Natural killer cell (primary cell): ENCODE data around the gene MPPED1. TPM values are rescaled to one million over a fixed set of nuclear protein-coding genes. Genes with fewer than 3 reads are reported as not detected.

Experiments used
- ATAC-seq, 3 donors: fragments of 150-1000 bp in 2 of 3; fragments of 200-7000 bp in 1 of 3; cut with Tn5 transposase; 1 replicate in 1 of 3; 2 replicates in 2 of 3; pipeline ENCODE4 v1.10.0; 2021; ENCODE audit warnings: mild to moderate bottlenecking in 2 of 3, moderate library complexity in 2 of 3
- DNase-seq, 2 donors: peaks; one replicate each; pipeline versions ENCODE4 v3.0.0 to v3.0.0-alpha.2; 2013 to 2021; ENCODE audit warnings: mixed read lengths in 1 of 2
- H3K27ac ChIP-seq: one replicate; pipeline ENCODE4 v1.5.1; 2013; ENCODE audit warnings: mild to moderate bottlenecking, low read length
- H3K27me3 ChIP-seq: one replicate; pipeline ENCODE4 v1.6.1; 2013; ENCODE audit warnings: low read length; ENCODE audit not compliant: control insufficient read depth, insufficient read depth
- H3K36me3 ChIP-seq: one replicate; pipeline ENCODE4 v1.6.1; 2013; ENCODE audit warnings: low read length; ENCODE audit not compliant: control insufficient read depth, insufficient read depth
- H3K4me1 ChIP-seq: one replicate; pipeline ENCODE4 v1.6.1; 2013; ENCODE audit warnings: low read length; ENCODE audit not compliant: control insufficient read depth, insufficient read depth
- H3K4me3 ChIP-seq: one replicate; pipeline ENCODE4 v1.5.1; 2013; ENCODE audit warnings: low read length
- H3K9me3 ChIP-seq: one replicate; pipeline ENCODE4 v1.6.1; 2013; ENCODE audit warnings: low read length; ENCODE audit not compliant: control insufficient read depth, insufficient read depth
- H3K27ac Mint-ChIP-seq, 2 donors: one replicate each; pipeline ENCODE4 v1.8.0; 2022; ENCODE audit warnings: mild to moderate bottlenecking in 2 of 2, mixed read lengths in 2 of 2, moderate library complexity in 1 of 2
- H3K27me3 Mint-ChIP-seq, 2 donors: one replicate each; pipeline ENCODE4 v1.8.0; 2022; ENCODE audit warnings: low read depth in 2 of 2, mixed read lengths in 2 of 2
- H3K36me3 Mint-ChIP-seq: one replicate; pipeline ENCODE4 v1.8.0; 2022; ENCODE audit warnings: mixed read lengths
- H3K4me1 Mint-ChIP-seq, 2 donors: one replicate each; pipeline ENCODE4 v1.8.0; 2022; ENCODE audit warnings: mixed read lengths in 2 of 2
- H3K4me3 Mint-ChIP-seq: one replicate; pipeline ENCODE4 v1.8.0; 2022; ENCODE audit warnings: mild to moderate bottlenecking, moderate library complexity, mixed read lengths
- H3K9me3 Mint-ChIP-seq, 2 donors: one replicate each; pipeline ENCODE4 v1.8.0; 2022; ENCODE audit warnings: mixed read lengths in 2 of 2
- WGBS: methylation state at CpG from one replicate; pipeline ENCODE4 v1.1.7; 2013; ENCODE audit warnings: missing lambda C conversion rate; ENCODE audit not compliant: insufficient coverage; 5-methylcytosine and 5-hydroxymethylcytosine counted together
- intact Hi-C: fragments of 100-400 bp; cut with micrococcal nuclease; formaldehyde crosslinking; loops from one replicate; pipeline ENCODE4 v1.14.2; 2022
- total RNA-seq, 4 donors: library from RNA; stranded (reverse); fragments of 120-200 nt in 1 of 4; gene quantifications; one replicate each; pipeline versions ENCODE4 v1.2.3 to v1.2.4, GENCODE V29; 2013 to 2022
- TF ChIP-seq, protein P1 (sequence below): fragments of 200-600 bp; IDR thresholded peaks from one replicate; pipeline ENCODE4 v1.8.0; 2022; ENCODE audit warnings: antibody characterized with exemption

Gene MPPED1
- total RNA-seq, 3 donors from 2014 or later (not counting 1 experiment from before 2014, with no cell fraction given) = not detected

DNA sequence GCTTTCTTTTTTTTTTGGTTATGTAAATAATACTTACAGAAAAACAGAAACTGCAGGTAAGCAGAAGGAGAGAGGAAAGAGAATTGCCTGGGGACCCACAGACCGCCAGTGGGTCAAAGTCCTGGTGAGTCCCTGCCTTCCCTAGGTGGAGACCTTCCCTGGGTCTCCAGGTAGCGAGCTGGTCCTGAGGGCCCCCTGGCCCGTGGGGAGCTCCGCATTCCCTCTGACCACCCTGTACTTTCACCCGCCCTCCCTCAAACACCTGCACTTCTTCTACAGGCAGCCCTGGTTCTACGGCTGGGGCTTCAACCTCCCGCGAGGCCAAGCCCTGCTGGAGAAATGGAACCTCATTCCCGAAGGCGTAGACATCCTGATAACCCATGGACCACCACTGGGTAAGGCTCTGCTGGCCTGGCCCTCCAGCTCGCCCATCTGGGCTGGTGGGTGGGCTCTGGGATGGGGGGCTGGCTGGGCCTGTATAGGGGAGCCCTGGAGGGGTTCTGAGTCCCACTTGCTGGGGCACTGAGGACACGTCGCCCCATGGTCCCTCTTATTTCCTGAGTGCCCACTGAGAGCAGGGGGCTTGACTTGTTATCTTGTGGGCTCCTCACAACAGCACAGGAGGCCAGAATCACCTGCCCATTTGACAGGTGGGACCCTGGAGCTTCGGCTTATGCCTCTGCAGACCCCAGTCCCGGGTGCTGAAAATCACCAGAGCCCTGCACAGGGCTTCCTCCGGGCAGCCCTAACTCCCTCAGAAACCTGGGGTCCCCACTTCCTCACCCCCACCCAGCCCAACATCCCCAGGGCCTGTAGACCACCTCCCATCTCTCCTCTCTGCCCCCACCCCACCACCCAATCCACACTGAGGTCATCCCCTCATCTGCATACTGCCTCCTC, 86.4 kb downstream of the MPPED1 start:
- Mint-ChIP-seq H3K4me1 (no peaks in the 10 kb centered on the region), H3K27ac (no peak overlapping the region), H3K27me3 (no peaks in the 10 kb centered on the region), H3K36me3 (no peaks in the 10 kb centered on the region), H3K9me3 (no peaks in the 10 kb centered on the region), H3K4me3 (no peak overlapping the region)
- no peak for DNase-seq
- Histone ChIP-seq H3K4me3 (no peak overlapping the region), H3K4me1 (no peaks in the 10 kb centered on the region), H3K27ac (no peak overlapping the region), H3K27me3 (no peaks in the 10 kb centered on the region), H3K9me3 (no peaks in the 10 kb centered on the region), H3K36me3 (no peaks in the 10 kb centered on the region)
- ATAC-seq = no peak
- 95% methylated on average over 16 of the region's 16 CpGs for WGBS
- intact Hi-C loops = no loop called here
- TF ChIP-seq, protein P1, sequence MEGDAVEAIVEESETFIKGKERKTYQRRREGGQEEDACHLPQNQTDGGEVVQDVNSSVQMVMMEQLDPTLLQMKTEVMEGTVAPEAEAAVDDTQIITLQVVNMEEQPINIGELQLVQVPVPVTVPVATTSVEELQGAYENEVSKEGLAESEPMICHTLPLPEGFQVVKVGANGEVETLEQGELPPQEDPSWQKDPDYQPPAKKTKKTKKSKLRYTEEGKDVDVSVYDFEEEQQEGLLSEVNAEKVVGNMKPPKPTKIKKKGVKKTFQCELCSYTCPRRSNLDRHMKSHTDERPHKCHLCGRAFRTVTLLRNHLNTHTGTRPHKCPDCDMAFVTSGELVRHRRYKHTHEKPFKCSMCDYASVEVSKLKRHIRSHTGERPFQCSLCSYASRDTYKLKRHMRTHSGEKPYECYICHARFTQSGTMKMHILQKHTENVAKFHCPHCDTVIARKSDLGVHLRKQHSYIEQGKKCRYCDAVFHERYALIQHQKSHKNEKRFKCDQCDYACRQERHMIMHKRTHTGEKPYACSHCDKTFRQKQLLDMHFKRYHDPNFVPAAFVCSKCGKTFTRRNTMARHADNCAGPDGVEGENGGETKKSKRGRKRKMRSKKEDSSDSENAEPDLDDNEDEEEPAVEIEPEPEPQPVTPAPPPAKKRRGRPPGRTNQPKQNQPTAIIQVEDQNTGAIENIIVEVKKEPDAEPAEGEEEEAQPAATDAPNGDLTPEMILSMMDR = no peak

DNA sequence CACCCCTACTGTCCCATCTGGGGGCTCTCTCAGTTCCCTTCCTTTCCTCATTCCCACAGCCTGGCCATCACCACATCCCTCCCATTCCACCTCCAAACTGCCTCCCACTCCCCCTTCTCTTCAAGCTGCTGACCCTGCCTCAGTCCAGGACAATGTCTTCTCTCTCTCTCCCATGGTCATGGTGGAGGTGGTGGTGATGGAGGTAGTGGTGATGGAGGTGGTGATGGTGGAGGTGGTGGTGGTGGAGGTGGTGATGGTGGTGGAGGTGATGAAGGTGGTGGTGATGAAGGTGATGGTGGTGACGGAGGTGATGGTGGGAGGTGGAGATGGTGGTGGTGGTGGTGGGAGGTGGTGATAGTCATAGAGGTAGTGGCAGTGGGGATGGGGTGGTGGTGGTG, 87.0 kb downstream of the MPPED1 start:
- WGBS = 83% methylated on average over 1 of the region's 1 CpG
- no peaks in the 10 kb centered on the region for H3K4me1 ChIP-seq
- H3K27me3 ChIP-seq = no peaks in the 10 kb centered on the region
- intact Hi-C loops = no loop called here
- no peak overlapping the region for H3K4me3 ChIP-seq
- H3K4me3 Mint-ChIP-seq = no peak overlapping the region
- no peak overlapping the region for H3K27ac ChIP-seq
- H3K27me3 Mint-ChIP-seq = no peaks in the 10 kb centered on the region
- H3K4me1 Mint-ChIP-seq = no peaks in the 10 kb centered on the region
- no peak for ATAC-seq
- DNase-seq = no peak
- no peaks in the 10 kb centered on the region for H3K9me3 Mint-ChIP-seq
- TF ChIP-seq, protein P1 = no peak
- no peaks in the 10 kb centered on the region for H3K36me3 Mint-ChIP-seq
- H3K27ac Mint-ChIP-seq = no peak overlapping the region
- no peaks in the 10 kb centered on the region for H3K36me3 ChIP-seq
- no peaks in the 10 kb centered on the region for H3K9me3 ChIP-seq

DNA sequence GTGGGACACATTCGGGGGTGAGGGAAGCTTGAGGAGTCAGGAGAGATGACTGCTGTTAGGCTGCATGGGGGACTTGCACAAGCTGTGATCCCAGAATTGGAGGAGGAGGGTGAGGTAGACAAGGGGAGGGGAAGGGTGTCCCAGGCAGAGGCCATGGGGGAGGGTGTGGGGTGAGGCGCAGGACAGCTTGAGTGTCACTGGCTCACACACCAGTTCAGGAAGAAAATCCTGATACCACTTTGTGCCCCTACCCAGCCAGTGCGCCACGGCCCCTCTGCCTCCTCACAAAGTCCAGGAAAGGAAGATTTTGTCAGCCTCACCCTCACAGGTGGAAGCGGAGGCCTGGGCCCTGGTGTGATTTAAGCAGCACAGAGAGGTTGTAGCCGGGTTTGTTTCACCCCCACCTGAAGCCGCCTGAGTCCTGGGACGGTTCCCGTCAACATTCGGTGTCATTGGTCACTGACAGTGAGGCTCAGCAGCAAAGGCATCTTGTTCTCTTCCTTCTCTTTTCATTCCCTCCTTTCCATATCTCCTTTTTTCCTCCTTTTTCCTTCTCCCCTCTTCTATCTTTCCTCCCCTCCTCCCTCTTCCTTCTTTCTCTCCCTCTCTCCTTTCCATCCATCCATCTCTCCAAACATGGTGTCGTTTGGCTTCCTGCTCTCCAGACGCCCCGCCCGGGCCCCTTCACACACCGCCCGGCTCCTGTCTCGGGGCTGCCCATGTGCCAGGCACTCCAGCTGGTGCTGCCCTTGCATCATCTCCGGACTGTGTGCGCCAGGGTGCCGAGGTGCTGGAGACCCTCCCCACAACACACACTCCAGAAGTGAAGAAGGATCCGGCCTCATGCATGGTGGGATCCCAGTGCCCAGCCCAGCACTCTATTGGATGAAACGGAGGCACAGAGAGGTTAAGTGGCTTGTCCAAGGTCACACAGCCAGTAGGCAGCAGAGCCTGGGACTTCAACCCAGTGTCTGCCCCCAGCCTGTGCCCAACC, 89.3 kb downstream of the MPPED1 start:
- TF ChIP-seq, protein P1 = no peak
- Mint-ChIP-seq H3K27me3 (no peaks in the 10 kb centered on the region), H3K9me3 (no peaks in the 10 kb centered on the region), H3K4me3 (no peak overlapping the region), H3K4me1 (no peaks in the 10 kb centered on the region), H3K36me3 (no peaks in the 10 kb centered on the region), H3K27ac (no peak overlapping the region)
- intact Hi-C loops = no loop called here
- Histone ChIP-seq H3K27ac (no peak overlapping the region), H3K27me3 (no peaks in the 10 kb centered on the region), H3K9me3 (no peaks in the 10 kb centered on the region), H3K4me1 (no peaks in the 10 kb centered on the region), H3K36me3 (no peaks in the 10 kb centered on the region), H3K4me3 (no peak overlapping the region)
- ATAC-seq = no peak
- WGBS = 84% methylated on average over 22 of the region's 22 CpGs
- DNase-seq = no peak
